ENCODE results near the gene ENO2.

DNA sequence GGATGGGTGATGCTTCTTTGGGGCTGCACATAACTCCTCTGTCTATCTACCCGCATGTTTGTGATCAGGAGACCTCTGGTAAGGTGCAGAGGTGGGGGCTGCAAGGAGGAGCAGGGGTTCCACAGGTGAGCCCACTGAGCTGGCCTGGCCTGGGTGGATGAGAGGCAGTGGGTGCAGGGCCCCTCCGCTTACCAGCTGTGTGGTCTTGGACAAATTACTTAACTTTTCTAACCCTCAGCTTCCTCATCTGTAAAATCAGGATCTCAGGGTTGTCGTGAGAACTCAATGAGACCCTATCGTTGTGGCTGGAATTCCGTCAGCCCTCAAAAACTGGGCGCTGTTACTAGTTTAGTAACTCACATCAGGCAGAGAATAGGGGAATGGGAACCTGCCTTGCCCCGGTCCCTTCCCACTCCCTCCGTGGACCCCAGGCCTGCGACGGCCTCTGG is 44.3 kb downstream of the ENO2 start:
- no peak for TF ChIP-seq CTCF (IDR thresholded peaks at IDR 0.05)
- TF ChIP-seq EP300 (IDR thresholded peaks at IDR 0.05) = no peak
- TF ChIP-seq POLR2A (IDR thresholded peaks at IDR 0.05) = no peak

All from upper lobe of left lung (tissue), 4 donors.